SIG-M5 treated with dmso at 0.1 percent for 504 hours (cell line): ENCODE data around the gene ACER2.

Experiments used
- DNase-seq: peaks from one replicate; lab custom pipeline; 2025; ENCODE audit not compliant: unreplicated experiment; lab: John Stamatoyannopoulos, UW

ACER2 gene

DNA sequence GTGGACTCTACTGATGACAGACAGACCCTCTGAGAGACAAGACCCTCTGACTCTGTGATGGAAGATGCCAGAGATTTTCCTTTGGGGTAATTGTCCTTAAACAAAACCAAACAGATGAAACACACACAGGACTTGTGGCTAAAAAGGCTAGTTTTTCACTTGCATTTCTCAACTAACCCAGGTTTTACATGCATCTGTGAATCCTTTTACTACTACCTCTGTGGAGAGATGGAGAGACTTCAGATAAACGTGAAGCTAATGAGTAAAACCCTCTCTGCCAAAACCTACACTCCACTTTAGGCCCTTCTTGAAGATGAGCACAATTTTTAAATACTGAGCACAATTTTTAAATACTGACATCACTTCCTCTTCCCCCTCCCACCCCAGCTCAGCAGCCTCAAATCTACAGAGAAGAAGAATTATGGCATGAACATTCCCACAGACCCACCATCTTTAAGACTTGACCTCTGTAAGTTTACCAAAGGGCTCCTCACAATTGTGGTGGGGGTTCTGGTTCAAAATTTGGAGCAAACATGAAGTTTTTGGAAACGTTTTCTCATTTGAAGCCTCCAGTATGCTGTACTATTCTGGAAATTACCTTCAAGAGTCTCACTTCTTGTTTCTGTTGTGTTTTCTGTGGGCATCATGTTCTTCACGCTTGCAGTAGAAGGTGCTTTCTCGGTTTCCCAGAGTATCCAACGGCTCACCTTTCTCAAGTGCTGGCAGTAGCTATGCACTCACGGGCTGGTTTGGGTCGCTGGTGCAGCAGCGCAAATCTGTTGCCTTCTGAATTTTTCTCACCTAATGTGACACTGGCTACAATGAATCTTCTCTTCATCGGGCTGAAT, 42.7 kb downstream of the ACER2 start:
- no peak for DNase-seq

DNA sequence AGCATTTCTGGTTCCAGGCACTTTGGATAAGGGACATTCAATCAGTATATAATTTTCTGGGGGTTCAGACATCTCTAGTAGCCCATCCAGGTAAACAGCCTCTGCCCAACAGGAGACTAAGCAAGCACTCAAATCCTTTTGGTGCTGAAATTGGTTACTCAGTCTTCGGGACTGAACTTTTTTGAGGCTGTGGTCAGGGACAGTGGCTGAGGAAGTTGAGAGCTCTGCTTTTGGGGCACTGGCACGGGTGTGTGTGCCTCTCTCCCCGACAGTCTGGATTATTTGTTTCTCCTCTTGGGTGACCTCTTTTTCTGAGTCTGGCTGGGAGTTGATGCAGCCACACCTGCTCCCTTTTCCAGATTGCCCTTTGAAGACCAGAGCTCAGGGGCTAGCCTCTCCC, 47.6 kb downstream of the ACER2 start:
- no peak for DNase-seq

DNA sequence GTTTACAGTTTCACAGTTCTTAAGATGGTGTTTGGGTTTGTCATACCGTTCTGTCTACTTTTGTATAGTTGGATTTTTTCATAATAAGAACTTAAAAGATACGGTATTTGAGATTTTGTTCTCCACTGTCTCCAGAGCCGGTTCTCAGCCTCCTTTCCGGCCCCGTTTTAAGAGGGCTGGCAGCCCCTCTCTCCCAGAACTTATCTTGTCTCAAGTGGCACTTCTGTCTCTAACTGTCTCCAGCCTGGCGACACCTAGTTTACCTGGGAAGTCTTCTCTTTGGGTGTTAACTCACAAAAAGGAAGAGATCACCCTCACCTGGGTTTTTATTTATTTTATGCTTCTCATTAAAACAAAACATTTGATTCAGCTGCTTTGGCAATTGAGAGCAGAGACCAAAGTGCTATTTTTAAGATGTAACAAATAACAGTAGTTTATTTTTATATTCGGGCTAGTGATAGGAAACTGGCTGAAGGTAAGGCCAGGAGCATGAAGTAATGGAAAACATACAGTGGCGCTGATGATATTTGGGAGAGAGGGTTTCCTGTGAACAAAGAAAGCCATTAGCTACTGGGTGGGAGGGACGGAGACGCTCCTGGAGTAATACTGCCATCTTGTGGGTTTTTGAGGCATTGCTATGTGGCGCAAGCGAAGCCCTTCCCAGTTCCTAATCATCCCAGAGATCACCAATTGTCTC, 48.3 kb downstream of the ACER2 start:
- peak; percentile 63 for DNase-seq

DNA sequence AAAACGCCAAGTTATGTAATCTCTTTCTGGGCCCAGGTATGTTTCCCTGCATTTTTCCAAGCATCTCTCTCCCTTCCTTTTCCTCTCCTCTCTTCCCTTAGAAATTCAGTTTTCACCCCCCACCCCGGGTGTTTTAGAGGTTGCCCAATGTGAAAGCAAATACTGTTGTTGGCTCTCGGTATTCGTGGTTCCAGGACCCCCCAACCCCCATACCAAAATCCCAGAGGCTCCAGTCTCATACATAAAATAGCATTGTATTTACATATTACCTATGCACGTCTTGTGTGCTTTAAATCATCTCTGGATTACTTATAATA, 48.8 kb downstream of the ACER2 start:
- DNase-seq: no peak

DNA sequence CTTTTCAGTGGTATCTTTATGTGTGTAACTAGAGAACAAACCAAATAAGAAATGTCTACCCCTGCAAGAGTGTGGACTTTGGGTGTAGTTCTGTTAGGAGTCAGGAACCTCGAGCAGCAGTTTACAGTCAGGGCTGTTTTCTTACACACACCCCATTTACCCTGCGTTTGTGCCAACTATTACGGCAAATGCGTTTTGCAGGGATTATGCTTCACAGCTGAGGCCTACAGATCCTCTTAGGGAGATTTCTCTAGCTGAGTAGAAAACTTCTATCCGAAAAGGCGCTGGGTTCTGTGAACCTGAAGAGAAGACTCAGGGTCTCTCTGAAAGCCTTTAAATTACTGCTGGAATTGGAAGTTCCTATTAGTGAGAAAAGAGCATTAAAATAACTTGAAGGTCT, 51.4 kb downstream of the ACER2 start:
- DNase-seq: no peak

DNA sequence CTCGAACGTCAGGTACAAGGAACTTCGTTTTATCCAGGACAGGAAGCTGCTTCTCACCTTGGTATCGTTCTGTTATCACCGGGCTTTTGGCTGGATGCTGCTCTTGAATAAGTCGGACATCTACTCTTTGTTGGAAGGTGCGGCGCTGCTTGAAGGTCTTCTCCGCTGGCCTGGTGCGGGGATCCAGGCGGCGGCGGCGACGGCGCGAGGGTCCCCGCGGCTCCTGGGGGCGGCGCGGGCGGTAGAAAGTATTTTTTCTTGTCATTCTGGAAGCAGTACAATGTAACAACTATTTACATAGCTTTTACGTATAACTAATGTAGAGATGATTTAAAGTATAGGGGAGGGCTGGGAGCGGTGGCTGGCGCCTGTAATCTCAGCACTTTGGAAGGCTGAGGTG, 52.3 kb downstream of the ACER2 start:
- no peak for DNase-seq

DNA sequence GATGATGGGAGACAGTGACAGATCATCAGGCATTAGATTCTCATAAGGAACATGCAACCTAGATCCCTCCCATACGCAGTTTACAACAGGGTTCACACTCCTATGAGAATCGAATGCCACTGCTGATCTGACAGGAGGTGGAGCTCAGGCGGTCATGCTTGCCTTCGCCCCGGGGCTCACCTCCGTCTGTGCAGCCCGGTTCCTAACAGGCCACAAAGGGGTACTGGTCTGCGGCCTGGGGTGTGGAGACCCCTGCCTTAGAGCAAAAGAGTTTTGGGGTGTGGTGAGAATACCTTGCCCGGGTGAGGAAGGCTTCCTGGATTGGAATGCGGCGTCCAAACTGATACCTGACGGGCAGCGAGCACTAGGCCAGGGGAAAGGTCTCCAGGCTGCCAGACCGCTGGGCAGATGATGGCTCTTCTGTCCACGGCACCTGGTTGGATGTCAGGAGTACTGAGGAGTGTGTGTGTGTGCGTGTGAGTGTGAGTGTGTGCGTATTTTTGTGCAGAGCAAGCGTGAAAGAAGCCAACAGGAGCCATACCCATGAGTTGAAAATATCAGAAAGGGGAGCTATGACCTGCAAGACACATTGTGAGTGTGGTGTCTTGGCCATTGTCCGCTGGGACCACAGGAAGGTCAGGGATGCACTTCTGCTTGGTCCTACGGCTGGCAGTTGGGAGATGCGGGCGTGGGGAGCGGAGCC, 55.4 kb downstream of the ACER2 start:
- DNase-seq: no peak

DNA sequence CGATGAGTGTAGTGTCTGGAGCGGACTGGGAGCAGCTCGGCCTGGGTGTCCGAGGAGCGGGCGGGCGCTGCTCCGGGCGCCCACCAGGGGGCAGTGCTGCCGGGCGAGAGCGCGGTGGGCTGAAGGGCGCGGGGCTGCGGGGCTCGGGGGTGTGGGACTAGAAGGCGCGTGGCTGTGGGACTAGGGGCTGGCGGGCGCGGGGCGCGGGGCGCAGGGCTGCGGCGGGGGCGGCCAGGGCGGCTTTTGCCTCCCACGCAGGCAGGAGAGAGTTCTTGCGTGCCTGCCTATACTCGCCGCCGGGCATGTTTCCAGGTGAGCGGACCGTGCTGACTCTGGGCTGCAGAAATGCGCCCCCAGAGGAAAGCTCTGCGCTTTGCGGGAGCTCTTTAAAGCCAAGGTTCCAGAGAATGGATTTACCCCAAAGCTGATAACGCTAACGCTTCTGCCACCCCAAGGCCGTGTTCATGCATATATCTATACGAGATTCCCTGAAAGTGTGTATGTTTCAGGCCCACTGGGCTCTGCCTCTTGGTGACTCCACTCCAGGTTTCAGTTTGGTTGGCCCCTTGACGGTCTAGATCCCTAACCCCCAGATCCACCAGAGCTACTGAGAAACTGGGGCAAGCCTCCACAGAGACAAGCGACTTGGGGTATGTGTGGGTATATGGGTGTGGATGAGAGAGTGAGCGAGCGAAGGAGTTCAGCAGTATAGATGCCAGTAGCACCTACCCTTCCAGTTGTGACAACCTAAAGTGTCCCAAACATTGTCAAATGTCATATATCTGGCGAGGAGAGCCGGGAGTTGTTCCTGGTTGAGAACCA, 56.2 kb downstream of the ACER2 start:
- DNase-seq: peak; percentile 27

DNA sequence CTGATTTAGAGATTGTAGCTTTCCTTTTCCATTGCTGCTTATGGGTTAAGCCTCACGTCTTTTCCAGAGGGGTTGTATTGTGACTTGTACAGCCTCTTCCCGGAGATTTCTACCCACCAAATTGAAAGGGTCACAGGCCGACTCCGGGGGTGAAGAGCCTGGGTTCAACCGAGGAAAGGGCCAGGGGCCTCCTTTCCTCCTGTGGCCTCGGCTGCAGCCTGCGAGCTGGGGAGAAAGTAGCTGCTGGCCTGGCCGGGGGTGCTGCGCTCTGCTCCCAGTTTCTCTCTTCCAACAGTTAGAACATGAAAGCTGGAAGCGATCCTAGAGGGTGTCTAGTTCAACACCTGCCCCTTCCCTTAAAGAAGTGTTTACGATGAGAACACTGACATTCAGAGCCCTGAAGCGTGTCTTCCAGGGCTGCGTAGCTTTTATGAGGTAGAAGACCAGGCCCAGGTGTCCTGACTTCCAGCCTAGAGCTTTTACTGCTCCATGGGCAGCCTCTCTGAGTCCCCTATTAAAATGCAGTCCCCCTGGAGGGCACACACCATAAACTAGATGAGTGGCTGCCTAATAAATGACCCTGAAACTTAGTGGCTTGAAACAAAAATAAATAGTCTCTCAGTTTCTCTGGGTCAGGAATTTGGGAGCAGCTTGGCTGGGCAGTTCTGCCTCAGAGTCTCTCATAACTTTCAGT, 56.9 kb downstream of the ACER2 start:
- no peak for DNase-seq

DNA sequence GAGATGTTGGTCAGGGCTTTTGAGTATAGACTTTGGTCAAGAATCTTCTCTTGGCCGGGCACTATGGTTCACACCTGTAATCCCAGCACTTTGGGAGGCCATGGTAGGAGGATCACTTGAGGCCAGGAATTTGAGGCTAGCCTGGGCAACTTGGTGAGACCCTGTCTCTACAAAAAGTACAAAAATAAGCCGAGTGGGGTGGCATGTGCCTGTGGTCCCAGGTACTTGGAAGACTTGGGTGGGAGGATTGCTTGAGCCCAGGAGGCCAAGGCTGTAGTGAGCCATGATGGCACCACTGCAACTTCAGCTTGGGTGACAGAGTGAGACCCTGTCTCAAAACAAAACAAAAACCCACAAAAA, 57.5 kb downstream of the ACER2 start:
- DNase-seq: no peak

DNA sequence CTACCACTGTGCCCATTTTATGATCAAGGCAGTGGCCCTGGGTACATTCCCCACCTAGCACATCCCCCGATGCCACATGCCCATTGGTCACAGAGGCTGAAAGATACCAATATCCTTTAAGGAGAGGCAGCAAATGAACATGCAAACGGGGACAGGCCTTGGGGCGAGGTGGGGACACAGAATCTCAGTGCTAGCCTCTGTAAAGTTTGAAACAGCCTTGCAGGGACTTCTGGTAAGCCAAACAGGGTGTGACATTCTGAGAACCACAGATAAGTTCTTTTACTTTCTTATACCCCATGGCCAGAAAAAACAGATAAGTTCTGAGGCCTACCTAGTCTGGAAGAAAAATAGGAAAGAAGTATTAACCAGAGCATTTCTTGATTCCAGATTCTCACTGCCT, 60.5 kb downstream of the ACER2 start:
- DNase-seq: no peak

DNA sequence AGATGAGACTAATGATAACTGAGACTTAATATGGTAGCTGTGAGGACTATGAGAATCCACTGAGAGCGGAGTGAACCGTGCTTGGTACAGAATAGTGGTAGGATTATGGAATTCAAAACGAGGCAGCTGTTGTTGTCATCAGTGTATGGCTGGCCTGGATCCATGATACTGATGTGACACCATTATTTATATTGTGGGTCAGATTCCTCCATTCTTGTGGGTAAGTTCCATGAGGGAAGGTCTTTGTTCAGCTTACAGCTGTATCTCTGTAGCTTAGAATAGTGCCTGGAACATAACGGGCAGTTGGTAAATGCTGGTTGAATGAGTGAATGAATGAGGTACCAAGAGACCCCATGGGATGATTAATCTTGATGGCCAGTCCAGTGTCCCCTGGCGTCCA, 61.8 kb downstream of the ACER2 start:
- DNase-seq: no peak

DNA sequence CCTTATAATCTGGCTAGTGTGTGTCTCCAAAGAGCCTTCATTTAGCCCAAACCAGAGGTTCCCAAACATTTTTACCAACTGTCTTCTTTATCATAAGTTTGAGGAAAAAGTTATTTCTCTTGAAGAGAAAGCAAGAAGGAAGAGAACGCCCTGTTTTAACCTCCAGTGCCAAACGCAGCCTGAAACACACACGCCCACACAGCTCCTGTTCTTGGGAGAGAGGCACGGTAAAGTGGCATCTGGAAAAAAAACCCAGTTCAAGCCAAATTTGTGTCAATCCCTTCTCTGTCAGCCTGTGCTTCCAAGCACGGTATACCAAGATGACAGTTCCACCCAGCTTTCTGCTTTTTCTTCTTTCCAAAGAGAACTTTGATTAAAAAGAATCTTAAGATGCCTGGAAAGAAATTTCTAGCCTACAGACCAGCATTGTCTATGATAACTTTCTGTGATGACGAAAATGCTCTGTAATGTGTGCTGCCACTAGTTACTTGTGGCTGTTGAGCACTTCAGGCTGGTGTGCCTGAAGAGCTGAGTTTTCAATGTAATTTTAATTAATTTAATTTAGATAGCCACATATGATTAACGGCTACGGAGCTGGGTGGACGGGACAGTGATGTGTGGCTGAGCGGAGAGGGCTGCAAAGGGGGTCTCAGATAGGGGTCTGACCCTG, 62.3 kb downstream of the ACER2 start:
- DNase-seq: no peak

DNA sequence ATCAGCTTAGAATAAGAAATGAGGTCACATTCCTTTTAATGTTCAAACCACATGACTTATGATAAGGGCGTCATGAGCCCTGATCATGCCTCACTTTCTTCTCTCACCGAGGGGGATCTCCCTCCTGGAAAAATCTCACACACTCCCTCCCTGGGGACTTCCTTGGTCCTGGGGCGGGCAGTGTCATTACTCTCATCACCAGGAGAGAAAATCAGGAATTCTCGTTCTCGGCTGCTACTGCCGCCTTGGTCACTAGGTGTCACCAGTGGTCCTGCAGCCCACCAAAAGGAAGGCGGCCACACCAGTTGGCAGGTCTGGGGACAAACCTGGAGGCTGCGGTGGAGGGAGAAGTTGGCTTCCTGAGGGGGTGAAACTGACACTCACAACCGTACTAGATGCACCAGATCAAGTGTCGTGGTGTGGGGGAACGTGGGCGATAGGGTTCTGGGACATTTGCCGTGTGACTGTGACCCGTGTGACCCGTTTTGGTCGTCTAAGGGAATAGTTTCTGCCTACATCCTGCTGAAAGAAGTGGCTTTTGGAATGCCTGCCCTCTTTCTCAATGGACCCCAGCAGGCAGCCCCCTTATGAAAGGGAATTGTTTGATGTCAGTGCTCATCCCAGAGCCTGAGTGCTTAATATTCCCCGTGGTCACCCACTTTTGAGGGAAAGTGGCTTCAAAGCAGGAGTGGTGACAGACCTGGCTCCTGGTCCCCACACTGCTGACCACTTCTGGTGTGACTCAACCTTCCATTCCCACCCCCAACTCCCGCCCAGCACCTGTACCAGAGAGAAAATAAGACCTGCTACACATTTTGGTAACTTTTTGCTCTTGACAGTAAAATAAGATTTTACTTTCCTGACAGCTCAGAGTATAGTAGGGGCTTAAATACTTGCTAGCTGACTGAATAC, 63.2 kb downstream of the ACER2 start:
- peak; percentile 3 for DNase-seq

DNA sequence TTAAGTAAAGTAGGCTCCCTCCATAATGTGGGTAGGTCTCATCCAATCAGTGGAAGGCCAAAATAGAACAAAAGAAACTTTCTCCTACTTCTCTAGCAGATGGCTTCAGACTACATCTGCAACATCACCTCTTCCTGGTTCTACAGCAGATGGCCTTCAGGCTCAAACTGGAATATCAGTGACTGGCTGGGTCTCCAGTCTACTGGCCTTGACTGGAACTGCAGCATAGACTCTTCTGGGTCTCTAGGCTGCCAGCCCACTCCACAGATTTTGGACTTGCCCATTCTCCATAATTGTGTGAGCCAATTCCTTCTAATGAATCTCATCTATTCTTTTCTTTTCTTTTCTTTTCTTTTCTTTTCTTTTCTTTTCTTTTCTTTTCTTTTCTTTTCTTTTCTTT, 64.8 kb downstream of the ACER2 start:
- no peak for DNase-seq

DNA sequence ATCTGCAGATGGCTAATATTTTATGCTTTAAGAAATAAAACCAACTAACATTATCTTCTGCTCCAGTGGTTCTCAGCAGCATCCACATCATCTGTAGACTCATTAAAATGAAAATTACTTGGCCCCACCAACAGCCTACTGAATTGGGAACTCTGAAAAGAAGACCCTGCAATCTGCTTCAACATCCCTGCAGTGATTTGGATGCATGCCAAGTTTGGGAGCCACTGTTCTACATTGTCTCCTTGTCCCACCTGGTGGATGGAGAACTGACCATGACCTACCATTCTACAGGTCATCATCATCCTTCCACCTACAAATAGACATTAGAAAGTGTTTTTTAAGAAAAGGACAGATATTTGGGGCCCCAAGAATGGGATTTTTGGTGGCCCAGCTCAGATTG, 71.1 kb downstream of the ACER2 start:
- DNase-seq: no peak

DNA sequence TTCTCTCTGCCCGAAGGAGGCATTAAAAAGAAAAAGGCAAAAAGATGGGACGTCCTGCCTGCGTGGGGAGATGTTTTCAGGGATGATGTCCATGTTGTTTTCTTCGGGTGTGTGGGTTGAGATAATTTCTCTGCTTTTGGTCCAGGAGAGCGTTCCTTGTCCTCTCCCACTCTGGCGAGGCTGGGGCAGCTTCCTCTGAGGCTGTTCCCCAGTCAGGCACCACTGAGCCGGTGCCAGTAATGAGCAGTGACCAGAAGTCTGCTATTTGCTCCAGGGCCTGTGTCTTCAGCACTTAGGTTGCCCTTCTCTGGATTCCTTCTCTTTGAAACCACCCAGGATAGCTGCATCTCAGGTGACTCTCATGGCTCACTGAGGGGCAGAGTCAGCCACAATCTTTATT, 71.5 kb downstream of the ACER2 start:
- DNase-seq: no peak

DNA sequence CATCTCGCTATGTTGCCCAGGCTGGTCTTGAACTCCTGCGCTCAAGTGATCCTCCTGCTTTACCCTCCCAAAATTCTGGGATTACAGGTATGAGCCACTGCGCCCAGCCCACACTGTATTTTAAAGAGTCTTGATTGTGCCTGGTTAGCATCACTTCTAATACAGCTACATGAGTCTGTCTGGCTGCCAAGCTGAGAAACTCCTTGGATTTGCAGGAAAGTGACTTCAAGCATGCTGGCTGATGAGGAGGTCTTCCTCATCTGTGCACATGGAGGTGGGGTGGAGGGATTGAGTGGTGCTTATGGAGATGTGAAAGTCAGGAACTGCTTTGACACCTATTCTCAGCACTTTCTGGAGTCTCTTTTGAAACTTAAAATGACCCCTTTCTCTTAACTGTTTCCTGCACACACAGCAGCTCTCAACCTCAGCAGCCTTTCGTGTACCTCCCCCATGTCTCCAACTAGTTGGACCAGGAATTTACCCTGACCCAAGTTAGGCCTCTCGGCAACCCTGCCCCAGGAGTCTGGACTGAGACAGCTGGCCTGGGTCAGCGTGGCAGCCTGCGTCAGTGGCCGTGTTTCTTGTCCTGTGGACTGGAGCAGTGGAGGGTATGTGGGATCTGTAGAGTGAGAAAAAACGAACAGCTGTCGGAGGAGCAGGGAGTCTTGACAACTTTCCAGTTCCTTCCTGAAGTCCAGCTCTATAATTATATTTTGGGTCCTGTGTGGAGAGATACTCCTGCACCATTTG, 72.5 kb downstream of the ACER2 start:
- DNase-seq: no peak
